ENCODE results near the gene ABCD3. TPM values are rescaled to one million over a fixed set of nuclear protein-coding genes. Genes with fewer than 3 reads are reported as not detected.
A peak's percentile ranks its signal among the peaks of the same experiment; 100 is the strongest.

The ABCD3 gene
- total and polyA plus RNA-seq, 2 of the 13 experiments (the other 11 are each of a cell fraction or from before 2014, with no cell fraction given), result 27.5 to 166 TPM

DNA sequence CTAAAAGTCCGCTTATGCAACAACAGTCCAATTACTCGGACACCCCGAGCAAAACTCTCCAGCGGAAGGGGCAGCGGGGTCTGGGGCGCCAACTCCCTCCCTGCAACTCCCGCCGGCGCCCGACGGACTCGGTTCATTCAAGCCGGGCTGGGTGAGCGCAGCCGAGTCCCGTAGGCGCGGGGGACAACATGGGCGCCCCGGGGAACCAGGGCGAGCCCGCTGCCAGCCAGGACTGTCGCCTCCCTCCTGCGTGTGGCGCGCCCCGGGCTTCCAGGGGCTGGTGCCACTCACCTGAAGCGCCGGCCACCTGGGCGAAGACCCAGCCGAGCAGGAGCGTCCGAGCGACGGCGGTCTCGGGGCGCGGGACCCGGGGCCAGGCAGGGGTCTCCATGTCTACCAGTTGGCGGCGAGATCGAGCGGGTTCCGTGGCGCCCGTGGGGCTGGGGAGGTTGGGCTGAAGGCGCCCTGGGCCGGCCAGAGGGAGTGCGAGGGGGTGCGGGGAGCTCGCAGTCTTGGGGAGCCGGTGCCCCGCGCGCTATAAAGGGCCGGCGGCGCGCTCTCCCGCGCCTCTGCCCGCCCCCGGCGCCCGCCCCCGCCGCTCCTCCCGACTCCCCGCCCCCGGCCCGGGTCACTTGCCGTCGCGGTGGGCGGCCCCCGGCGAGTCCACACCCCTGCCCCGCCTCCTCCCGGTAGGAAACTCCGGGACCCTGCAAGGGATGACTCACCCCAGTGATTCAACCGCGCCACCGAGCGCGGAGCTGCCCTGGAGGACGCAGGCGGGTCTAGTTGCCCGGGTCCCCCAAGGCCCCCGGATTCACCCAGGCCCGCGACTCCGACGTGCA is 123.3 kb downstream of the ABCD3 start, which contains the start of gene F3 (continued):
- TF ChIP-seq, protein P1, sequence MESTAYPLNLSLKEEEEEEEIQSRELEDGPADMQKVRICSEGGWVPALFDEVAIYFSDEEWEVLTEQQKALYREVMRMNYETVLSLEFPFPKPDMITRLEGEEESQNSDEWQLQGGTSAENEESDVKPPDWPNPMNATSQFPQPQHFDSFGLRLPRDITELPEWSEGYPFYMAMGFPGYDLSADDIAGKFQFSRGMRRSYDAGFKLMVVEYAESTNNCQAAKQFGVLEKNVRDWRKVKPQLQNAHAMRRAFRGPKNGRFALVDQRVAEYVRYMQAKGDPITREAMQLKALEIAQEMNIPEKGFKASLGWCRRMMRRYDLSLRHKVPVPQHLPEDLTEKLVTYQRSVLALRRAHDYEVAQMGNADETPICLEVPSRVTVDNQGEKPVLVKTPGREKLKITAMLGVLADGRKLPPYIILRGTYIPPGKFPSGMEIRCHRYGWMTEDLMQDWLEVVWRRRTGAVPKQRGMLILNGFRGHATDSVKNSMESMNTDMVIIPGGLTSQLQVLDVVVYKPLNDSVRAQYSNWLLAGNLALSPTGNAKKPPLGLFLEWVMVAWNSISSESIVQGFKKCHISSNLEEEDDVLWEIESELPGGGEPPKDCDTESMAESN (CRISPR knock-in tag; conservative IDR thresholded peaks at IDR 0.05), result 0 out of 2 replicates have a peak, but pooled peaks have one; percentile 49
- no peak for TF ChIP-seq ZNF225 (CRISPR knock-in tag; IDR thresholded peaks at IDR 0.05)
- no peak for TF ChIP-seq ZNF530 (CRISPR knock-in tag; IDR thresholded peaks at IDR 0.05; ENCODE audit: low read depth)
- peak; percentile 65 for TF ChIP-seq ZNF776 (CRISPR knock-in tag; IDR thresholded peaks at IDR 0.05)
- TF ChIP-seq MAF1 (CRISPR knock-in tag; IDR thresholded peaks at IDR 0.05; ENCODE audit: borderline replicate concordance), result 0 out of 2 replicates have a peak, but pooled peaks have one; percentile 50
- no peak for TF ChIP-seq NCOA1 (CRISPR knock-in tag; IDR thresholded peaks at IDR 0.05)
- no peak for TF ChIP-seq TGIF2 (CRISPR knock-in tag; IDR thresholded peaks at IDR 0.05)
- no peak for TF ChIP-seq ZNF20 (CRISPR knock-in tag; IDR thresholded peaks at IDR 0.05)
- no peak for TF ChIP-seq MYNN (CRISPR knock-in tag; IDR thresholded peaks at IDR 0.05; ENCODE audit: low read depth)
- no peak for TF ChIP-seq HOXA9 (CRISPR knock-in tag; IDR thresholded peaks at IDR 0.05; ENCODE audit: borderline replicate concordance)
- TF ChIP-seq ZNF124 (CRISPR knock-in tag; IDR thresholded peaks at IDR 0.05), result no peak
- peak; percentile 75; the same call in 1 of the 2 replicates for TF ChIP-seq MED13 (CRISPR knock-in tag; IDR thresholded peaks at IDR 0.05)
- peak; percentile 19 for TF ChIP-seq SRSF1 (optimal IDR thresholded peaks at IDR 0.05; ENCODE audit: low read depth, low read length)
- TF ChIP-seq ZNF598 (CRISPR knock-in tag; IDR thresholded peaks at IDR 0.05; ENCODE audit: borderline replicate concordance), result no peak
- TF ChIP-seq, protein P2, sequence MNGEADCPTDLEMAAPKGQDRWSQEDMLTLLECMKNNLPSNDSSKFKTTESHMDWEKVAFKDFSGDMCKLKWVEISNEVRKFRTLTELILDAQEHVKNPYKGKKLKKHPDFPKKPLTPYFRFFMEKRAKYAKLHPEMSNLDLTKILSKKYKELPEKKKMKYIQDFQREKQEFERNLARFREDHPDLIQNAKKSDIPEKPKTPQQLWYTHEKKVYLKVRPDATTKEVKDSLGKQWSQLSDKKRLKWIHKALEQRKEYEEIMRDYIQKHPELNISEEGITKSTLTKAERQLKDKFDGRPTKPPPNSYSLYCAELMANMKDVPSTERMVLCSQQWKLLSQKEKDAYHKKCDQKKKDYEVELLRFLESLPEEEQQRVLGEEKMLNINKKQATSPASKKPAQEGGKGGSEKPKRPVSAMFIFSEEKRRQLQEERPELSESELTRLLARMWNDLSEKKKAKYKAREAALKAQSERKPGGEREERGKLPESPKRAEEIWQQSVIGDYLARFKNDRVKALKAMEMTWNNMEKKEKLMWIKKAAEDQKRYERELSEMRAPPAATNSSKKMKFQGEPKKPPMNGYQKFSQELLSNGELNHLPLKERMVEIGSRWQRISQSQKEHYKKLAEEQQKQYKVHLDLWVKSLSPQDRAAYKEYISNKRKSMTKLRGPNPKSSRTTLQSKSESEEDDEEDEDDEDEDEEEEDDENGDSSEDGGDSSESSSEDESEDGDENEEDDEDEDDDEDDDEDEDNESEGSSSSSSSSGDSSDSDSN (CRISPR knock-in tag; IDR thresholded peaks at IDR 0.05), result peak; percentile 79; the same call in 1 of the 2 replicates
- TF ChIP-seq, protein P3, sequence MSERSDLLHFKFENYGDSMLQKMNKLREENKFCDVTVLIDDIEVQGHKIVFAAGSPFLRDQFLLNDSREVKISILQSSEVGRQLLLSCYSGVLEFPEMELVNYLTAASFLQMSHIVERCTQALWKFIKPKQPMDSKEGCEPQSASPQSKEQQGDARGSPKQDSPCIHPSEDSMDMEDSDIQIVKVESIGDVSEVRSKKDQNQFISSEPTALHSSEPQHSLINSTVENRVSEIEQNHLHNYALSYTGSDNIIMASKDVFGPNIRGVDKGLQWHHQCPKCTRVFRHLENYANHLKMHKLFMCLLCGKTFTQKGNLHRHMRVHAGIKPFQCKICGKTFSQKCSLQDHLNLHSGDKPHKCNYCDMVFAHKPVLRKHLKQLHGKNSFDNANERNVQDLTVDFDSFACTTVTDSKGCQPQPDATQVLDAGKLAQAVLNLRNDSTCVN (CRISPR knock-in tag; IDR thresholded peaks at IDR 0.05; ENCODE audit: borderline replicate concordance), result no peak
- 0 out of 2 replicates have a peak, but pooled peaks have one; percentile 58 for TF ChIP-seq ZNF264 (CRISPR knock-in tag; IDR thresholded peaks at IDR 0.05)
- TF ChIP-seq, protein P4, sequence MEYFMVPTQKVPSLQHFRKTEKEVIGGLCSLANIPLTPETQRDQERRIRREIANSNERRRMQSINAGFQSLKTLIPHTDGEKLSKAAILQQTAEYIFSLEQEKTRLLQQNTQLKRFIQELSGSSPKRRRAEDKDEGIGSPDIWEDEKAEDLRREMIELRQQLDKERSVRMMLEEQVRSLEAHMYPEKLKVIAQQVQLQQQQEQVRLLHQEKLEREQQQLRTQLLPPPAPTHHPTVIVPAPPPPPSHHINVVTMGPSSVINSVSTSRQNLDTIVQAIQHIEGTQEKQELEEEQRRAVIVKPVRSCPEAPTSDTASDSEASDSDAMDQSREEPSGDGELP (IDR thresholded peaks at IDR 0.05; ENCODE audit: borderline replicate concordance, low read depth), result peak; percentile 8; the same call in 1 of the 2 replicates
- TF ChIP-seq SP4 (CRISPR knock-in tag; IDR thresholded peaks at IDR 0.05), result peak; percentile 66
- TF ChIP-seq KLF9 (CRISPR knock-in tag; IDR thresholded peaks at IDR 0.05; ENCODE audit: low read depth), result no peak
- TF ChIP-seq KLF16 (CRISPR knock-in tag; IDR thresholded peaks at IDR 0.05), result peak; percentile 59 to 74; a peak in 1 of 4 replicates
- no peak for TF ChIP-seq MATR3 (CRISPR knock-in tag; IDR thresholded peaks at IDR 0.05)
- TF ChIP-seq, protein P5, sequence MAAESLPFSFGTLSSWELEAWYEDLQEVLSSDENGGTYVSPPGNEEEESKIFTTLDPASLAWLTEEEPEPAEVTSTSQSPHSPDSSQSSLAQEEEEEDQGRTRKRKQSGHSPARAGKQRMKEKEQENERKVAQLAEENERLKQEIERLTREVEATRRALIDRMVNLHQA (CRISPR knock-in tag; IDR thresholded peaks at IDR 0.05), result no peak
- TF ChIP-seq ZKSCAN5 (CRISPR knock-in tag; IDR thresholded peaks at IDR 0.05), result no peak

Data from HepG2 (cell line).